HL-60 (cell line): ENCODE results near the gene TRAIP.

Source experiments
- DNase-seq, 2 experiments: peaks; one replicate each; pipeline ENCODE4 v3.0.0-alpha.2; 2010 to 2020; ENCODE audit warnings: low read depth in 1 of 2, low spot score in 1 of 2
- H3K27ac ChIP-seq: fragments of 250-450 bp; sonication (Bioruptor Pico); replicated peaks from 2 replicates; pipeline ENCODE4 v1.5.1; 2020; ENCODE audit warnings: mild to moderate bottlenecking, moderate library complexity
- H3K27me3 ChIP-seq: fragments of 250-450 bp; sonication (Bioruptor Pico); 2 replicates; pipeline ENCODE4 v1.5.1; 2021; ENCODE audit warnings: mild to moderate bottlenecking, moderate library complexity; ENCODE audit not compliant: insufficient read depth, poor library complexity, severe bottlenecking
- H3K4me3 ChIP-seq: replicated peaks from 2 replicates; pipeline ENCODE4 v1.5.1; 2011; ENCODE audit warnings: mild to moderate bottlenecking, control low read depth, low read length; ENCODE audit not compliant: insufficient read depth
- GABPA ChIP-seq: IDR thresholded peaks from 2 replicates; pipeline ENCODE4 v1.6.1; 2012; ENCODE audit warnings: low read depth
- POLR2AphosphoS5 ChIP-seq: IDR thresholded peaks from 2 replicates; pipeline ENCODE4 v1.6.1; 2012; ENCODE audit warnings: low read depth
- SPI1 ChIP-seq: IDR thresholded peaks from 2 replicates; pipeline ENCODE4 v1.6.1; 2012; ENCODE audit warnings: low read depth, mild to moderate bottlenecking, borderline replicate concordance
- TF ChIP-seq, protein P1 (sequence below): IDR thresholded peaks from 2 replicates; pipeline ENCODE4 v1.6.1; 2012; ENCODE audit warnings: low read depth; ENCODE audit not compliant: insufficient replicate concordance
- TF ChIP-seq, protein P2 (sequence below): IDR thresholded peaks from one replicate; pipeline ENCODE4 v1.5.1; 2011; ENCODE audit warnings: low read length, control low read depth, inconsistent platforms; ENCODE audit not compliant: insufficient read depth

TRAIP gene

DNA sequence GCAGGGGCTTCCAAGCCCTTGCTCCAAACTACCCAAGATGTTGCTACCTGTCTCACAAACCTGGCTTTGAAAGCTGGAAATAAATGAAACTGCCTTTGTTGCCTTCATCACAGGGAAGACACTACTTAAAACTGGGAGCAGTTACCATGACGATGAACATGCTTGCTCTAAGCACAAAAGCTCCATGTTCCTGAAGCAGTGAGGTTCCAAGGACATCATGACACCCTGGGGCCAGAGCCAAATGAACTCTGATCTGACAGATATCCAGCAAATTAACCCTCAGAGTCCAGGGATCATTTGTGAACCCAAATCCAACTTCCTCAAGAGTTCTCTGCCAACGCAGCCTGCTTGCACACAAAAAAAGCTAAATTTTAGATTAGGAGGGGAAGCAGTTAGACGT lies 10.7 kb downstream of the TRAIP start:
- Histone ChIP-seq H3K27me3 (no peaks in the 10 kb centered on the region), H3K27ac (no peak overlapping the region), H3K4me3 (no peak overlapping the region)
- no peak for DNase-seq
- TF ChIP-seq, protein P1, sequence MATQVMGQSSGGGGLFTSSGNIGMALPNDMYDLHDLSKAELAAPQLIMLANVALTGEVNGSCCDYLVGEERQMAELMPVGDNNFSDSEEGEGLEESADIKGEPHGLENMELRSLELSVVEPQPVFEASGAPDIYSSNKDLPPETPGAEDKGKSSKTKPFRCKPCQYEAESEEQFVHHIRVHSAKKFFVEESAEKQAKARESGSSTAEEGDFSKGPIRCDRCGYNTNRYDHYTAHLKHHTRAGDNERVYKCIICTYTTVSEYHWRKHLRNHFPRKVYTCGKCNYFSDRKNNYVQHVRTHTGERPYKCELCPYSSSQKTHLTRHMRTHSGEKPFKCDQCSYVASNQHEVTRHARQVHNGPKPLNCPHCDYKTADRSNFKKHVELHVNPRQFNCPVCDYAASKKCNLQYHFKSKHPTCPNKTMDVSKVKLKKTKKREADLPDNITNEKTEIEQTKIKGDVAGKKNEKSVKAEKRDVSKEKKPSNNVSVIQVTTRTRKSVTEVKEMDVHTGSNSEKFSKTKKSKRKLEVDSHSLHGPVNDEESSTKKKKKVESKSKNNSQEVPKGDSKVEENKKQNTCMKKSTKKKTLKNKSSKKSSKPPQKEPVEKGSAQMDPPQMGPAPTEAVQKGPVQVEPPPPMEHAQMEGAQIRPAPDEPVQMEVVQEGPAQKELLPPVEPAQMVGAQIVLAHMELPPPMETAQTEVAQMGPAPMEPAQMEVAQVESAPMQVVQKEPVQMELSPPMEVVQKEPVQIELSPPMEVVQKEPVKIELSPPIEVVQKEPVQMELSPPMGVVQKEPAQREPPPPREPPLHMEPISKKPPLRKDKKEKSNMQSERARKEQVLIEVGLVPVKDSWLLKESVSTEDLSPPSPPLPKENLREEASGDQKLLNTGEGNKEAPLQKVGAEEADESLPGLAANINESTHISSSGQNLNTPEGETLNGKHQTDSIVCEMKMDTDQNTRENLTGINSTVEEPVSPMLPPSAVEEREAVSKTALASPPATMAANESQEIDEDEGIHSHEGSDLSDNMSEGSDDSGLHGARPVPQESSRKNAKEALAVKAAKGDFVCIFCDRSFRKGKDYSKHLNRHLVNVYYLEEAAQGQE, result no peak
- TF ChIP-seq SPI1 (no peak), GABPA (no peak), POLR2AphosphoS5 (no peak)
- TF ChIP-seq, protein P2, sequence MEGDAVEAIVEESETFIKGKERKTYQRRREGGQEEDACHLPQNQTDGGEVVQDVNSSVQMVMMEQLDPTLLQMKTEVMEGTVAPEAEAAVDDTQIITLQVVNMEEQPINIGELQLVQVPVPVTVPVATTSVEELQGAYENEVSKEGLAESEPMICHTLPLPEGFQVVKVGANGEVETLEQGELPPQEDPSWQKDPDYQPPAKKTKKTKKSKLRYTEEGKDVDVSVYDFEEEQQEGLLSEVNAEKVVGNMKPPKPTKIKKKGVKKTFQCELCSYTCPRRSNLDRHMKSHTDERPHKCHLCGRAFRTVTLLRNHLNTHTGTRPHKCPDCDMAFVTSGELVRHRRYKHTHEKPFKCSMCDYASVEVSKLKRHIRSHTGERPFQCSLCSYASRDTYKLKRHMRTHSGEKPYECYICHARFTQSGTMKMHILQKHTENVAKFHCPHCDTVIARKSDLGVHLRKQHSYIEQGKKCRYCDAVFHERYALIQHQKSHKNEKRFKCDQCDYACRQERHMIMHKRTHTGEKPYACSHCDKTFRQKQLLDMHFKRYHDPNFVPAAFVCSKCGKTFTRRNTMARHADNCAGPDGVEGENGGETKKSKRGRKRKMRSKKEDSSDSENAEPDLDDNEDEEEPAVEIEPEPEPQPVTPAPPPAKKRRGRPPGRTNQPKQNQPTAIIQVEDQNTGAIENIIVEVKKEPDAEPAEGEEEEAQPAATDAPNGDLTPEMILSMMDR, result no peak

DNA sequence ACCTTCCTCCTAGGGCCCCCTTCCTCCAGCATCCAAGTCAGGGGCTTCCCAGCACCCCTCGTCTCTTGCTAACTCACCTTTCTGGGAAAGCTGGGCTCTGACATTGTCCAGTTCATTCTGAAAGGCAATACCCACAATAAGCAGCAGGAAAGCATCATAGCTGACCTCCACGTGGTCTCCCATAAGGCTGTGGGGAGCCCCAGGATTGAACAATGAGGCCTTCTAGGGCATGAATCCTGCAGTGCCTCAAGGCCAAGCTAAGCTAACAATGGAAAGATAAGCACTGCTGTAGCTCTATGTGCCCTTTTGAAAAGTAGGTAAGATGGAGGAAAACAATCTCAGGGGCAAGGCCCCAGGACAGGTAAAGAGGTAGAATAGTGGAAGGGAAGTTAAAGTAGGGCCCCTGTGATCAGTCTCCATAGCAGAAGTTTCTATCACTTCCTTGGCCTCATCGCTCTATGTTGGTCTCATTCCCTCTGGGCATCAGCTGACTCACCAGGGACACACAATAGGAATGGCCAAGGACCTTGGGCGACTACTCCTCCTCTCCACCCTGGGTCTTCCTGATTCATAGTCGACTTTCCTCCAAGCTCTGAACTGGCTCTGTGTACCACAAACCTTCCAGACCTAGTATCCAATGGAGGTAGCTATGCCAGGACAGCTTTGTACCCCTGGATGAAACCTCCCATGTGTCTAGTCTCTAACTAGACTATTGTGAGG lies 11.7 kb downstream of the TRAIP start:
- Histone ChIP-seq H3K27ac (no peak overlapping the region), H3K27me3 (no peaks in the 10 kb centered on the region), H3K4me3 (no peak overlapping the region)
- no peak for TF ChIP-seq POLR2AphosphoS5
- no peak for TF ChIP-seq GABPA
- TF ChIP-seq, protein P1, result no peak
- TF ChIP-seq SPI1, result no peak
- TF ChIP-seq, protein P2, result no peak
- DNase-seq, result no peak

DNA sequence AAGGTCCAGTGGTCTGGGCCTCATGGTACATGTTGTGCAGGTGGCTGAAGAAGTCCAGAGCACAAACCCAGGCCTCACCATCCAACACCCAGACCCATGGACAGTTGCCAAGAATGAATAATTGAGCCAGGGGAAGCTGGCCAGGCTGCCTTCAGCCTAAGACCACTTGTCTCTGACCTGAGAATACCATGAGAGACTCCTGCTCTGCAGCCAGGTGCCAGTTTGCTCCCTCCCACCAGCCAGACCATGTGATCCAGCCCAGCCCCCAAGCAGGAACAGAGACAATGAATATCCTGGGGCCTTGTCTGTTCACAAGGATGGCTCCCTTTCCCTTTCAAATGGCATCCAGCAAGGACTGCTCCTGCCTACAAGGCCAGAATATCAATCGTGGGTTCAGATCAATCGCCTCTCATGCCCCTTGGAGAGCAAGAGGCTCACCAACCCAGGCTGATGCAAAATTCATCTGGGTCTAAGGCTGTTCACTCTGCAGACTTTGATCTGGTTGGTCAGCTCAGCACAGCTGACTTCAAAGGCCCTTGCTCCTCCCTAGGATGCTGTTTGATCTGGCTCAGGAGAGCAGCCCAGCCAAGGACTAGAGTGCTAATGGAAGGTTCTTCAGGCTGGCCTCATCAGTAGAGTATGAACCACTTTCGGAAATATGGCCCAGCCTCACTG lies 13.4 kb downstream of the TRAIP start:
- no peak for DNase-seq
- Histone ChIP-seq H3K27ac (no peak overlapping the region), H3K27me3 (no peaks in the 10 kb centered on the region), H3K4me3 (no peak overlapping the region)
- TF ChIP-seq POLR2AphosphoS5 (no peak), GABPA (no peak), SPI1 (no peak)
- TF ChIP-seq, protein P2, result no peak
- TF ChIP-seq, protein P1, result no peak
